ENCODE results near the gene LRMDA.

LRMDA gene

DNA sequence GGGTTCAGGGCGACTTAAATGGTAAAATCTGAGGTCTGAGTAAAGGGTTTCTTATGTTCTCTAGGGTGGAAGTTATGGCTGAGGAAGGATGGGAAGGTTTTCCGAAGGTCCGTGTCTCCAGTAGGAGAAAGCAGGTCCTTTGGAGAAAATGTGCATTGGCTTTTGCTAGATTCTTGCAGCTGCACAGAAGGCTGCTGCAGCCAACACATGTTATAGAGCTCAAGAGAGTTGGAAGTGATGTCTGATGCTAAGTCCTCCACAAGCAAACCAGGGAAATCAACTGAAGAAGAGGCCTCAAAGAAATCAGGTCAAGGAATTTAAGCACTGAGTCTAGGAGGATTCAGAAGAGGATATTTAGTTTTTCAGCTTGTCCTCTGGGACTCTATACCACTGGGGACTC lies 404.6 kb downstream of the LRMDA start:
- DNase-seq (ENCODE audit: low spot score) = no peak

- no peak for DNase-seq (ENCODE audit: low spot score)
These were observed 407.1 kb downstream of the LRMDA start for GRCh38 chr10:75838486-75838885.

DNA sequence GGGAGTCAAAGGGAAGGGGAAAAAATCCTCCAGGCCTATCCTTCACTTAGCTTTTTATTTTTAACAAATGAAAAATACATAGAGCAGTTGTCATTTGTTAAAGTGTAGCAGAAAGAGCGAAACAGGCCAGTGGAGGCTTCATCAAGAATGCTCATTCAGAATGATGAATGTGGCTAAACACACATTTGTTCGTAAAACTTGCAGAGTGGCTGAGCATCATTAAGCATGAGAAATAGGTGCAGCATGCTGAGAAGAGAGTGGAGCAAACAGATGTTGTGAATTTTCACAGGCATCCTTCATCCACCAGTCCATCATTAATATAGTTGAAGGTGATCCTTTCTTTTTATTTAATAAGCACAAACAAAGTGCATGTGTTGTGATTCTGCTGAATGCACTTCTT lies 407.6 kb downstream of the LRMDA start:
- DNase-seq (ENCODE audit: low spot score) = no peak

- no peak for DNase-seq (ENCODE audit: low spot score)
These were observed 409.8 kb downstream of the LRMDA start for GRCh38 chr10:75841266-75841665.

DNA sequence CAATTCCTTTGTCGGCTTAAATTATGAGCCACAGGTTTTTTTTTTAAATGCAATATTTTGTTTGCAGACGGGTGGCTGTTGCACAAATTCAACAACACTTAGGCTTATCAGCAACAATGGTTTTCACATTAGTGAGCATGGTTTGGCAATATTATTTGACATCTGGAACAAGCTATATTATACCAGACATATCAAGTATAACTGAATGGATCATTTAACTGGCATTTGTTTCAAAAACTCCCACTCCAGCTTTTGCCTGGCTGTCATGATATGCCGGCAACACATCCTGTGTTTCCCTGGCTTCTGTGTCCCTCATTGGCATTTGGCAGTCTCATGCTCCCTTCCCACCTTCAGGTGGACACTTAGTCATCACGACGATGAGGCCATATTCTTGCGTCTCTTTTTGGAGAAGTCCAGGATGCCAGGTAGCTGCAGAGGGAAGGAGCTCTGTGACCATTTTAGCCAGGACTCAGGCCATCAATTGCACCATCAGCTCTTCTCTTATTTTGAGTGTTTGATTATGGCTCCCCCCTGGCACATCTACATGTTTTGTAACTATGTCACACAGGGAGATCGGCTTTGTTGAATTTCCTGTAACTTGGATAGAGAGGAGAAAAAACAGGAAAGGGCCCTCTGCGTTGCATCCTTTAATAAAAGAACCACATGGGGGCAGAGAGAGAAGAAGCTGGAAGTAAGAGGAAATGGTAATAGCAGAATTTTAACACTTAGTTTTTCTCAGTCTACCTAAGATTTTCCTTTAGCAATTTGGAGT lies 413.9 kb downstream of the LRMDA start:
- no peak for DNase-seq (ENCODE audit: low spot score)

DNA sequence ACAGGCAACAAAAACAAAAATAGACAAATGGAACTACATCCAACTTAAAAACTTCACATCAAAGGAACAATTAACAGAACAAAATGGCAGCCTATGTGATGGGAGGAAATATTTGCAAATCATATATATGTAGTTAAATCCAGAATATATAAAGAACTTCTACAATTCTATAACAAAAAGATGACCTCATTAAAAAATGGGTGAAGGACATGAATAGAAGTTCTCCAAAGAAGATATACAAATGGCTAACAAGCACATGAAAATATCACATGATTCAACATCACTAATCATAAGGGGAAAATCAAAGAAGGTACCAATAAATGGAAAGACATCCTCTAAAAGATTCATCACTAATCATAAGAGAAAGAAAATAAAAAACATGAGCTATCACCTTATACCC lies 416.1 kb downstream of the LRMDA start:
- no peak for DNase-seq (ENCODE audit: low spot score)

- no peak for DNase-seq (ENCODE audit: low spot score)
These were observed 420.3 kb downstream of the LRMDA start for GRCh38 chr10:75851580-75852345.

DNA sequence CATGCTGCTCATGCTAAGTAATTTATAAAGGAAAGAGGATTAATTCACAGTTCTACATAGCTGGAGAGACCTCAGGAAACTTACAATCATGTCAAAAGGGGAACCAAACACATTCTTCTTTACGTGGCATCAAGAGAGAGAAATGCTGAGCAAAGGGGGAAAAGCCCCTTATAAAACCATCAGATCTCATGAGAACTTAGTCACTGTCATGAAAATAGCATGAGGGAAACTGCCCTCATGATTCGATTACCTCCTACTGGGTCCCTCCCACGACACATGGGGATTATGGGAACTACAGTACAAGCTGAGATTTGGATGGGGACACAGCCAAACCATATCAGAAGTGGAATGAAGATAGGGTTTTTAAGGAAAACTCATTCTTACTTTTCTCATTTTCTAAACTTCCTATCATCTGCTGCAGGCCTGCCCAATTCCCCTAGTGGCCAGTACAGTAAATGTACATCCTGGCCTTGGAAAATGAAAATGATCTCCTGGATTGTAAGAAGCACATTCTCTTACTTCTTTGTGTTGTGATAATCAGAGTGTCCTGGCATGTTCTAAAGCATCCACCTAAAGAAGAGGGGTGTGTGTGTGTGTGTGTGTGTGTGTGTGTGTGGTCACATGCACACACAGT lies 421.5 kb downstream of the LRMDA start:
- no peak for DNase-seq (ENCODE audit: low spot score)

DNA sequence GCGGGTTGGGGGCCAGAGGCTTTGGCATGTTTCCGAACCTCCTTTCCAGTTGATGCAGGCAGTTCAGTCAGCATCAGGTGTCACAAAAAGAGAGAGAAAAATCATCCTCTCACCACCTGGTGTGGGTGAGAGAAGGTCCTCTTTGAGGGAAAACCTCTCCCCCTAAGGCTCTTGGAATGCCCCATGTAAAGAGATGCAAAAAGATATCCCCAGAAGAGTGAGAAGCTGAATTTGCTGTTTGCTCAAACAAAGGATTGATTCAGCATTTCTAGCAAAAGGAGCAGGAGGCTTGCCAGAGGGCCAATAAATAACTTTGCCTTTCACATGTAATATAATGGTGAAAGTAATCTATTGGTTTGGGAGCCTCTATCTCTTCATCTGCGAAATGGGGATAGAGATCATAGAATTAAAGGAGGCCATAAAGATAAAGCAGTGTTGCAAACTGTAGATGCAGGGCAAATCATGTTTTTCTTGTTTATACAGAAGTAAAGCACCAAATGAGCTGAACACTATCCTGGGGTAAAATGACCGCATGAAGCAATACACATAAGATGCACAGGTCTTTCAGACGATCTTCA lies 425.9 kb downstream of the LRMDA start:
- no peak for DNase-seq (ENCODE audit: low spot score)

DNA sequence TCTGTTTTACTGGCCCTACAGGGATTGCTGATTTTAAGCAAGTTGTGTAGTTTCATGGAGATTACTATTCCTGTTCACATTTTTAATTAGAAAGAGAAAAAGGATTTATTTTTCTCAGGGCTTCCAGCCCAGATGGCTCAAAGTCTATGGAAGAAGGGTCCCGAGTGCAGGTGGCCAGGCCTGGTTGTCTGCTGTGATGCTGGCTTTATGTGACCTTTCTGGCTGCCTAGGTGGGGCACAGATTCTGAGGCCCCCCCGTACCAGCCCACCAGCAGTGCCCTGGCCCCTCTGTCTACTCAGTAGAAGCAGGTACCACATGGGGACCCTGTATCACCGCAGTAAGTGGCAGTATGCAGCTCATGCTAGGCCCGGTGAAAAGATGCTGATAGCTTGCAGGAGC lies 426.5 kb downstream of the LRMDA start:
- no peak for DNase-seq (ENCODE audit: low spot score)

DNA sequence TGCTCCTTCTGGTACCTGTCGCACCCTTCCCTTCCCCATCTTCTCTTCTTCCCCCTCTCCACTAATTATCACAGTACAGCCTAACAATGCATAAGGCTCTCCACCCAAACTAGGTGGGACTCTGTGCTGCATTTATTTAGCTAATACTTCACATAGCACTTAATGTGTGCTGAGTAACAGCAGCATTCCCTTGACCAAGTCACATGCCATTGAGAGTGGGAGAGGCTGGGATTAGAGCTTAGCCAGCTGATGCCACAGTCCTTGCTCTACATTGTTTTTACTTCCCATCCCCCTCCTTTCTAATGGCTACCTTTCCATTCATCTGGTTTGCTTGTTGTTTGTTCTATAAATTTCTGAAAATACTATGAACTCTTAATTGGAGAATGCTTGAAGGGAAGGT lies 426.9 kb downstream of the LRMDA start:
- DNase-seq (ENCODE audit: low spot score) = no peak

DNA sequence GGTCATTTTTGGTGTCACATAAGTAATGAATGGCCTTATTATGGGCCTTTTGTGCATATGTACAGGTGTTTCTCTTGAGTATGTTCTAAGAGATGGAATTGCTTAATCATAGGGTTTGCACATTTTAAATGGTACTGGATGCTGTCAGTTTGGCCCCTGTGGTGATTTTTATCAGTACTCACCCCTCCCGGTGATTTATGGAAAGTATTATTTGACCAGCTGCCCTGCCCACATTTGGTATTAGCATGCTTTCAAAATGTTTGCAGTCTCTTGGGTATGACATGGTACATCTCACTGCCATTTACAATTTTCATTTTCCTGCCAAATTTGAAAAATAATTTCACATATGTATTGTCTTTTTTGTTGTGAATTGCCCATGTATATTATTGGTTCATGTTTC lies 427.7 kb downstream of the LRMDA start:
- DNase-seq (ENCODE audit: low spot score) = no peak

GRCh38 chr10:75860009-75860408 lies 428.6 kb downstream of the LRMDA start:
- no peak for DNase-seq (ENCODE audit: low spot score)

- DNase-seq (ENCODE audit: low spot score) = no peak
These were observed 430.2 kb downstream of the LRMDA start for GRCh38 chr10:75861582-75861981.

- DNase-seq (ENCODE audit: low spot score) = no peak
These were observed 431.5 kb downstream of the LRMDA start for GRCh38 chr10:75862935-75863334.

- DNase-seq (ENCODE audit: low spot score) = no peak
These were observed 433.3 kb downstream of the LRMDA start for GRCh38 chr10:75864717-75865116.

GRCh38 chr10:75865413-75866299 lies 434.2 kb downstream of the LRMDA start:
- DNase-seq (ENCODE audit: low spot score) = no peak

GRCh38 chr10:75866300-75866625 lies 434.8 kb downstream of the LRMDA start:
- DNase-seq (ENCODE audit: low spot score) = no peak

GRCh38 chr10:75866731-75867130 lies 435.3 kb downstream of the LRMDA start:
- DNase-seq (ENCODE audit: low spot score) = no peak

DNA sequence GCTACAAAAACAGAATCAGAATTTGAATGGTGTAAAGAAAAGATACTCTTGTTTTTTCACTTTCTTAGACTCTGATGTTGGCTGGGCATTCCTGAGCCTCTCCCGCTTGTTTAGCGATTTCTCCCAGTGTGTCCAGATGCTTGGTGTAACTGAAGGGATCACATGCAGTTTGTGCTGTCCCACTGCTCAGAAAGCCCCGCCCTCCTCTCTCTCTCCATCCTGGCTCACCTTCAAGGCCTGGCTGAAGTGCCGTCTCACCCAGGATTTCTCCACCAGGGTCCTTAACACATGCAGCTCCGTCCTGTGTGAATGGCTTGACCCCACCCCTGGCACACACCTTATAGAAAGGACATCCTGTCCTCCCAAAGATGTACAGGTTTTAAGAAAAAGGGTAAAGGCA lies 437.1 kb downstream of the LRMDA start:
- no peak for DNase-seq (ENCODE audit: low spot score)

GRCh38 chr10:75870039-75870645 lies 438.7 kb downstream of the LRMDA start:
- no peak for DNase-seq (ENCODE audit: low spot score)

All from CD4-positive, alpha-beta T cell treated with Interleukin-2 at 100 ng/mL for 4 hours (primary cell).